IMR-90 (cell line): ENCODE measurements around the gene PNPLA5. TPM values are rescaled to one million over a fixed set of nuclear protein-coding genes. Genes with fewer than 3 reads are reported as not detected.

Experiments
- ATAC-seq: fragments of 200-7000 bp; cut with Tn5 transposase; 2 replicates; pipeline ENCODE4 v1.9.1; 2020; ENCODE audit warnings: low read depth, mild to moderate bottlenecking, moderate library complexity
- BruUV-seq: library from RNA; stranded (reverse); fragments of 400-500 nt; replicated peaks from 2 replicates; lab custom pipeline; 2021; lab: Mats Ljungman, UMichigan
- CTCF ChIA-PET: fragments of 300-600 bp; formaldehyde crosslinking; extraction: SDS; loops from one replicate; lab custom pipeline; 2021; ENCODE audit warnings: antibody characterized with exemption; lab: Yijun Ruan, JAX
- POLR2A ChIA-PET: fragments of 300-600 bp; sonication (Branson Sonifier 250); formaldehyde crosslinking; loops from one replicate; lab custom pipeline; 2022; ENCODE audit warnings: antibody characterized with exemption; ENCODE audit not compliant: unreplicated experiment; lab: Charles Lee
- DNase-seq: peaks from one replicate; pipeline ENCODE4 v3.0.0; 2013
- H2AFZ ChIP-seq: replicated peaks from 2 replicates; pipeline ENCODE3; 2013; ENCODE audit warnings: low read length, mild to moderate bottlenecking; ENCODE audit not compliant: poor library complexity
- H2AK5ac ChIP-seq: 2 replicates; pipeline ENCODE4 v1.6.1; 2013; ENCODE audit warnings: low read depth, low read length, inconsistent platforms
- H2AK9ac ChIP-seq: replicated peaks from 2 replicates; pipeline ENCODE3; 2013; ENCODE audit warnings: mild to moderate bottlenecking, low read depth, low read length, moderate library complexity; ENCODE audit not compliant: poor library complexity
- H2BK120ac ChIP-seq: 2 replicates; pipeline ENCODE4 v1.6.1; 2013; ENCODE audit warnings: low read depth, low read length, inconsistent platforms
- H2BK15ac ChIP-seq: 3 replicates; pipeline ENCODE4 v1.6.1; 2013; ENCODE audit warnings: low read depth, low read length, inconsistent platforms
- H2BK20ac ChIP-seq: 2 replicates; pipeline ENCODE4 v1.6.1; 2013; ENCODE audit warnings: low read depth, mild to moderate bottlenecking, inconsistent platforms, low read length, moderate library complexity
- H2BK5ac ChIP-seq: 2 replicates; pipeline ENCODE4 v1.6.1; 2013; ENCODE audit warnings: mild to moderate bottlenecking, low read depth, low read length, inconsistent platforms; ENCODE audit not compliant: poor library complexity, severe bottlenecking
- H3K14ac ChIP-seq: replicated peaks from 2 replicates; pipeline ENCODE4 v1.6.1; 2013; ENCODE audit warnings: low read depth, low read length, inconsistent platforms
- H3K18ac ChIP-seq: 2 replicates; pipeline ENCODE4 v1.6.1; 2013; ENCODE audit warnings: low read depth, low read length, control low read depth
- H3K23ac ChIP-seq: 2 replicates; pipeline ENCODE4 v1.6.1; 2013; ENCODE audit warnings: low read depth, low read length, inconsistent platforms
- H3K27ac ChIP-seq: 2 replicates; pipeline ENCODE4 v1.5.1; 2013; ENCODE audit warnings: mild to moderate bottlenecking, control low read depth, low read length; ENCODE audit not compliant: insufficient read depth
- H3K27me3 ChIP-seq: 2 replicates; pipeline ENCODE4 v1.6.1; 2013; ENCODE audit warnings: low read length; ENCODE audit not compliant: control insufficient read depth, insufficient read depth
- H3K36me3 ChIP-seq: 2 replicates; pipeline ENCODE4 v1.6.1; 2013; ENCODE audit warnings: low read length, mixed read lengths; ENCODE audit not compliant: control insufficient read depth, insufficient read depth
- H3K4ac ChIP-seq: 2 replicates; pipeline ENCODE4 v1.6.1; 2013; ENCODE audit warnings: low read depth, low read length, inconsistent platforms
- H3K4me1 ChIP-seq: 2 replicates; pipeline ENCODE4 v1.6.1; 2013; ENCODE audit warnings: low read length, mixed read lengths; ENCODE audit not compliant: control insufficient read depth, insufficient read depth
- H3K4me2 ChIP-seq: 2 replicates; pipeline ENCODE4 v1.6.1; 2013; ENCODE audit warnings: low read depth, mild to moderate bottlenecking, control low read depth, low read length, moderate library complexity
- H3K4me3 ChIP-seq: 2 replicates; pipeline ENCODE4 v1.5.1; 2013; ENCODE audit warnings: low read depth, mild to moderate bottlenecking, control low read depth, low read length, moderate library complexity; ENCODE audit not compliant: insufficient read depth
- H3K56ac ChIP-seq: 2 replicates; pipeline ENCODE4 v1.6.1; 2013; ENCODE audit warnings: low read length, inconsistent platforms; ENCODE audit not compliant: insufficient read depth; ENCODE audit errors: extremely low read depth
- H3K79me1 ChIP-seq, 2 experiments: 2 replicates each; pipeline ENCODE4 v1.6.1; 2013; ENCODE audit warnings: low read length in 2 of 2, inconsistent platforms in 1 of 2, low read depth in 1 of 2
- H3K9ac ChIP-seq: 2 replicates; pipeline ENCODE4 v1.6.1; 2013; ENCODE audit warnings: low read depth, low read length, control low read depth
- H3K9me1 ChIP-seq: 2 replicates; pipeline ENCODE4 v1.6.1; 2013; ENCODE audit warnings: low read length, inconsistent platforms; ENCODE audit not compliant: insufficient read depth
- H3K9me3 ChIP-seq: 2 replicates; pipeline ENCODE4 v1.6.1; 2013; ENCODE audit warnings: low read length; ENCODE audit not compliant: control insufficient read depth, insufficient read depth
- H4K20me1 ChIP-seq: 2 replicates; pipeline ENCODE4 v1.6.1; 2013; ENCODE audit warnings: low read length, inconsistent platforms; ENCODE audit not compliant: insufficient read depth
- H4K5ac ChIP-seq: 2 replicates; pipeline ENCODE4 v1.6.1; 2013; ENCODE audit warnings: mild to moderate bottlenecking, low read depth, low read length, control low read depth
- H4K8ac ChIP-seq, 2 experiments: 2 replicates each; pipeline ENCODE4 v1.6.1; 2013; ENCODE audit warnings: low read depth in 2 of 2, low read length in 2 of 2, control low read depth in 1 of 2, inconsistent platforms in 1 of 2
- H4K91ac ChIP-seq: 2 replicates; pipeline ENCODE4 v1.6.1; 2013; ENCODE audit warnings: low read depth, low read length, inconsistent platforms; ENCODE audit not compliant: insufficient read depth
- BHLHE40 ChIP-seq: fragments of 150-350 bp; IDR thresholded peaks from 2 replicates; pipeline ENCODE4 v1.6.1; 2016; ENCODE audit warnings: mild to moderate bottlenecking, low read depth, low read length
- CHD1 ChIP-seq: IDR thresholded peaks from 2 replicates; pipeline ENCODE4 v1.6.1; 2012; ENCODE audit warnings: low read depth, low read length, improper control_type of control experiment
- FOS ChIP-seq: fragments of 150-350 bp; IDR thresholded peaks from 2 replicates; pipeline ENCODE4 v1.6.1; 2016; ENCODE audit warnings: low read depth, low read length
- MXI1 ChIP-seq: IDR thresholded peaks from 2 replicates; pipeline ENCODE4 v1.6.1; 2012; ENCODE audit warnings: low read depth, mild to moderate bottlenecking, low read length, moderate library complexity, borderline replicate concordance
- NFE2L2 ChIP-seq: fragments of 150-350 bp; IDR thresholded peaks from 2 replicates; pipeline ENCODE4 v1.6.1; 2016; ENCODE audit warnings: low read depth, mild to moderate bottlenecking, low read length
- POLR2A ChIP-seq: IDR thresholded peaks from 2 replicates; pipeline ENCODE4 v1.6.1; 2012; ENCODE audit warnings: mild to moderate bottlenecking, low read depth, low read length
- USF2 ChIP-seq: fragments of 150-350 bp; IDR thresholded peaks from 2 replicates; pipeline ENCODE4 v1.6.1; 2017; ENCODE audit warnings: mild to moderate bottlenecking, antibody characterized with exemption, low read length, low read depth
- WGBS, 2 experiments: methylation state at CpG; one replicate each; pipeline versions ENCODE4 v1.1.5 to v1.1.7; 2013; ENCODE audit warnings: missing lambda C conversion rate in 2 of 2; ENCODE audit not compliant: insufficient read length in 1 of 2; ENCODE audit errors: extremely low coverage in 2 of 2; 5-methylcytosine and 5-hydroxymethylcytosine counted together
- dilution Hi-C: fragments of 300-500 bp; cut with HindIII; formaldehyde crosslinking; loops from one replicate; pipeline ENCODE4 v1.14.3; 2018; ENCODE audit warnings: low sequenced_read_pairs; ENCODE audit not compliant: unreplicated experiment
- in situ Hi-C: fragments of 300-500 bp; cut with MboI; formaldehyde crosslinking; loops from 3 replicates; pipeline ENCODE4 v1.14.3; 2019; ENCODE audit warnings: low sequenced_read_pairs, inconsistent platforms, mixed read lengths
- intact Hi-C: fragments of 100-400 bp; cut with micrococcal nuclease; formaldehyde crosslinking; loops from 2 replicates; pipeline ENCODE4 v1.10.0; 2022
- polyA plus RNA-seq, 3 experiments: library from polyadenylated mRNA; depleted of rRNA; stranded (reverse); fragments of >200 nt; gene quantifications; 2 replicates each; pipeline ENCODE4 v1.2.3, GENCODE V29; 2012; ENCODE audit warnings: low replicate concordance in 1 of 3
- total RNA-seq: library from RNA; depleted of rRNA; stranded (reverse); fragments of >200 nt; gene quantifications from 2 replicates; pipeline ENCODE4 v1.2.3, GENCODE V29; 2012
- TF ChIP-seq, protein P1 (sequence below): fragments of 150-350 bp; IDR thresholded peaks from 2 replicates; pipeline ENCODE4 v1.6.1; 2016; ENCODE audit warnings: low read depth, mild to moderate bottlenecking, low read length, moderate library complexity, borderline replicate concordance

Gene PNPLA5
- total and polyA plus RNA-seq, 2 of the 4 experiments (the other 2 are of a cell fraction): 0.18 to 0.44 TPM

DNA sequence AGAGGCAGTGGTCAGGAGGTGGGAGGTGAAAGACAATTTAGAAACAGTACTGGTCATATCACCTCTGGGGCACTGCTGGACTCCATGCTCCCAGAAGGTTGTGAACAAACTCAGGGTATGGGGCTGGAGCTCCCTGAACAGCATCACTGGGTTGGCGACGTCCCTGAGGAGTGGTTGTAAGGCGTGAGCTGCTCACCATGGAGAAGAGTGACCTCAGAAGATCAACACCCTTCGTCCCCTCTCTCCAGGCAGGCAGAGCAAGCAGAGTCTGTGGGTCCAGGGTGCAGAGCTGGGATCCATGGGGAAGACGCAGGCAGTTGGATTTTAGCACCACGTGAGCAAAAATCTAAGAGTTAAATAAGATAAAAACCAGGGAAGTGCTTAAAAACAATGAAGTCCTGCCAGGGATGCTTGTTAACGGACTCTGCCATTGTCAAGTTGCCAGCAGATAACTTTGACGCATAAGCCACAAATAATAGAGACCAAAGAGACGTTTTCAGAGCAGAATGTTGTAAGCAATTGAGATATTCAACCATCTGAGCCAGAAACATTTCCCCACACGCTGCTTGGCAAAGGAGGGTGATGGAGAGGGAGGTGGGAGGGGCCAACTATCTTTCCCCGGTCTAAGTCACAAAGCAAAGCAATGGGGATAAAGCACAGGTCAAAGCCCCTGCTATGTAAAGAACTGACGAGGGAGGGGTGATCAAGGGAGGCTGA is 13.6 kb downstream of the PNPLA5 start:
- Histone ChIP-seq H2BK15ac (no peak overlapping the region), H3K4me2 (no peak overlapping the region), H3K9ac (no peak overlapping the region), H3K23ac (no peak overlapping the region), H3K9me1 (no peaks in the 10 kb centered on the region), H2AK5ac (no peak overlapping the region), H2BK5ac (no peak overlapping the region), H4K5ac (no peak overlapping the region), H4K20me1 (no peaks in the 10 kb centered on the region), H3K14ac (no peak overlapping the region), H3K56ac (no peak overlapping the region), H2AFZ (no peak overlapping the region), H3K4me1 (no peaks in the 10 kb centered on the region), H2BK20ac (no peak overlapping the region), H3K18ac (no peak overlapping the region), H3K4me3 (no peak overlapping the region), H3K36me3 (no peaks in the 10 kb centered on the region), H4K8ac (no peak overlapping the region), H4K91ac (no peak overlapping the region), H3K27ac (no peak overlapping the region), H2AK9ac (no peak overlapping the region), H3K27me3 (peaks cover 20% of the 10 kb centered on the region), H3K79me1 (no peaks in the 10 kb centered on the region), H3K9me3 (no peaks in the 10 kb centered on the region; the same call in 1 of the 2 replicates), H2BK120ac (no peak overlapping the region), H3K4ac (no peak overlapping the region)
- WGBS, 2 experiments: 20% methylated on average over 2 of the region's 12 CpGs; no CpG with 5 or more reads in 1 of the 2 experiments
- intact Hi-C loops (no loop called here), dilution Hi-C loops (no loop called here), in situ Hi-C loops (no loop called here)
- DNase-seq (peak; percentile 21), ATAC-seq (no peak)
- POLR2A ChIA-PET: no interaction called here
- CTCF ChIA-PET: no interaction called here
- no TSS peak for BruUV-seq
- TF ChIP-seq NFE2L2 (no peak), BHLHE40 (no peak), FOS (no peak), USF2 (no peak), POLR2A (no peak), MXI1 (no peak), CHD1 (no peak)
- TF ChIP-seq, protein P1, sequence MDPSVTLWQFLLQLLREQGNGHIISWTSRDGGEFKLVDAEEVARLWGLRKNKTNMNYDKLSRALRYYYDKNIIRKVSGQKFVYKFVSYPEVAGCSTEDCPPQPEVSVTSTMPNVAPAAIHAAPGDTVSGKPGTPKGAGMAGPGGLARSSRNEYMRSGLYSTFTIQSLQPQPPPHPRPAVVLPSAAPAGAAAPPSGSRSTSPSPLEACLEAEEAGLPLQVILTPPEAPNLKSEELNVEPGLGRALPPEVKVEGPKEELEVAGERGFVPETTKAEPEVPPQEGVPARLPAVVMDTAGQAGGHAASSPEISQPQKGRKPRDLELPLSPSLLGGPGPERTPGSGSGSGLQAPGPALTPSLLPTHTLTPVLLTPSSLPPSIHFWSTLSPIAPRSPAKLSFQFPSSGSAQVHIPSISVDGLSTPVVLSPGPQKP: no peak
